Effector memory CD4-positive, alpha-beta T cell (primary cell): ENCODE data around the gene PLCB2.

Experiments
- DNase-seq, 3 donors: peaks; one replicate each; pipeline ENCODE4 v3.0.0-alpha.2; 2020
- H3K27ac ChIP-seq: 2 replicates; pipeline ENCODE4 v1.7.0; 2013; ENCODE audit warnings: mild to moderate bottlenecking, low read length, moderate library complexity; ENCODE audit not compliant: insufficient read depth, poor library complexity, severe bottlenecking
- H3K27me3 ChIP-seq: replicated peaks from 2 replicates; pipeline ENCODE4 v1.7.0; 2013; ENCODE audit warnings: mild to moderate bottlenecking, low read length; ENCODE audit not compliant: insufficient read depth, control insufficient read depth, poor library complexity, severe bottlenecking
- H3K36me3 ChIP-seq: 2 replicates; pipeline ENCODE4 v1.7.0; 2013; ENCODE audit warnings: mild to moderate bottlenecking, low read length, moderate library complexity; ENCODE audit not compliant: control insufficient read depth, insufficient read depth
- H3K4me1 ChIP-seq: 2 replicates; pipeline ENCODE4 v1.7.0; 2013; ENCODE audit warnings: low read length, mild to moderate bottlenecking; ENCODE audit not compliant: control insufficient read depth, insufficient read depth, poor library complexity, severe bottlenecking
- H3K4me3 ChIP-seq: 2 replicates; pipeline ENCODE4 v1.7.0; 2013; ENCODE audit warnings: low read length, low read depth, mild to moderate bottlenecking; ENCODE audit not compliant: insufficient read depth, poor library complexity, severe bottlenecking
- H3K9me3 ChIP-seq: 2 replicates; pipeline ENCODE4 v1.7.0; 2013; ENCODE audit warnings: mild to moderate bottlenecking, low read length, moderate library complexity; ENCODE audit not compliant: control insufficient read depth

Gene PLCB2

GRCh38 chr15:40325188-40325587 lies 17.5 kb upstream of the PLCB2 start:
- Histone ChIP-seq H3K4me3 (no peak overlapping the region), H3K9me3 (no peaks in the 10 kb centered on the region), H3K27ac (no peak overlapping the region), H3K36me3 (no peaks in the 10 kb centered on the region), H3K27me3 (no peaks in the 10 kb centered on the region), H3K4me1 (peaks cover 7% of the 10 kb centered on the region)
- DNase-seq: no peak

- no peak for DNase-seq
- no peaks in the 10 kb centered on the region for H3K36me3 ChIP-seq
- H3K4me1 ChIP-seq: peaks cover 7% of the 10 kb centered on the region
- peak overlapping the region; percentile 48 for H3K4me3 ChIP-seq
- H3K27me3 ChIP-seq: no peaks in the 10 kb centered on the region
- no peaks in the 10 kb centered on the region for H3K9me3 ChIP-seq
- H3K27ac ChIP-seq: no peak overlapping the region
These were observed 16.5 kb upstream of the PLCB2 start for GRCh38 chr15:40323953-40324937.

- Histone ChIP-seq H3K4me3 (peak within 1 kb of the TSS; percentile 48), H3K36me3 (no peaks in the 10 kb centered on the region), H3K27me3 (no peaks in the 10 kb centered on the region), H3K27ac (peak within 1 kb of the TSS; percentile 59), H3K9me3 (no peaks in the 10 kb centered on the region), H3K4me1 (peaks cover 7% of the 10 kb centered on the region)
- DNase-seq: peak; percentile 82 to 84 (median 82)
These were observed 15.7 kb upstream of the PLCB2 start, which contains the start of gene INAFM2 for GRCh38 chr15:40323239-40323952. TSS of gene INAFM2 (plus strand) at chr15:40323692. CDS start at chr15:40324056, 364 bp downstream.

- peak overlapping the region; percentile 59 for H3K27ac ChIP-seq
These were observed 14.9 kb upstream of the PLCB2 start for GRCh38 chr15:40322531-40323238.

GRCh38 chr15:40320931-40321371 lies 13.2 kb upstream of the PLCB2 start:
- H3K27ac ChIP-seq: no peak overlapping the region
- H3K9me3 ChIP-seq: no peaks in the 10 kb centered on the region
- H3K27me3 ChIP-seq: no peaks in the 10 kb centered on the region
- no peaks in the 10 kb centered on the region for H3K36me3 ChIP-seq
- peaks cover 7% of the 10 kb centered on the region for H3K4me1 ChIP-seq
- DNase-seq: peak in 2 of 3 donors; percentile 20 to 38
- no peak overlapping the region for H3K4me3 ChIP-seq

More at GRCh38 chr15:40322531-40323238, 14.9 kb upstream of the PLCB2 start:
- peak overlapping the region; percentile 20 for H3K4me3 ChIP-seq
- no peak for DNase-seq
- no peaks in the 10 kb centered on the region for H3K9me3 ChIP-seq
- peaks cover 7% of the 10 kb centered on the region for H3K4me1 ChIP-seq
- no peaks in the 10 kb centered on the region for H3K27me3 ChIP-seq
- H3K36me3 ChIP-seq: no peaks in the 10 kb centered on the region

GRCh38 chr15:40320409-40320808 lies 12.7 kb upstream of the PLCB2 start:
- Histone ChIP-seq H3K9me3 (no peaks in the 10 kb centered on the region), H3K27me3 (no peaks in the 10 kb centered on the region), H3K27ac (no peak overlapping the region), H3K4me3 (no peak overlapping the region), H3K36me3 (no peaks in the 10 kb centered on the region), H3K4me1 (peaks cover 7% of the 10 kb centered on the region)
- no peak for DNase-seq

GRCh38 chr15:40317580-40317979 lies 9.8 kb upstream of the PLCB2 start:
- Histone ChIP-seq H3K4me3 (no peak overlapping the region), H3K36me3 (no peaks in the 10 kb centered on the region), H3K27me3 (no peaks in the 10 kb centered on the region), H3K9me3 (no peaks in the 10 kb centered on the region), H3K27ac (no peak overlapping the region), H3K4me1 (no peaks in the 10 kb centered on the region)
- no peak for DNase-seq

- Histone ChIP-seq H3K27me3 (no peaks in the 10 kb centered on the region), H3K9me3 (no peaks in the 10 kb centered on the region), H3K4me3 (no peak overlapping the region), H3K36me3 (no peaks in the 10 kb centered on the region), H3K4me1 (no peaks in the 10 kb centered on the region), H3K27ac (no peak overlapping the region)
- DNase-seq: no peak
These were observed 9.2 kb upstream of the PLCB2 start for GRCh38 chr15:40316931-40317330.

GRCh38 chr15:40314723-40315276 lies 7.1 kb upstream of the PLCB2 start:
- H3K27ac ChIP-seq: no peak overlapping the region
- no peak overlapping the region for H3K4me3 ChIP-seq
- H3K9me3 ChIP-seq: no peaks in the 10 kb centered on the region
- H3K4me1 ChIP-seq: no peaks in the 10 kb centered on the region
- no peaks in the 10 kb centered on the region for H3K27me3 ChIP-seq
- DNase-seq: no peak
- no peaks in the 10 kb centered on the region for H3K36me3 ChIP-seq
